A549 (cell line): ENCODE data around the gene PDE4D. TPM values are rescaled to one million over a fixed set of nuclear protein-coding genes. Genes with fewer than 3 reads are reported as not detected.

Experiments used
- ATAC-seq, 2 experiments: fragments of 200-7000 bp in 1 of 2; fragments of >200 bp in 1 of 2; cut with Nextera tagmentation in 1 of 2; cut with Tn5 transposase in 1 of 2; 3 replicates each; pipeline versions ENCODE4 v1.8.0 to v1.9.1; 2018 to 2020; ENCODE audit warnings: mild to moderate bottlenecking in 1 of 2, moderate library complexity in 1 of 2
- CTCF ChIA-PET: fragments of 300-600 bp; sonication (Branson Sonifier 250); formaldehyde crosslinking; extraction: SDS; loops from one replicate; lab custom pipeline; 2021; ENCODE audit warnings: antibody characterized with exemption, inconsistent platforms; lab: Yijun Ruan, JAX
- POLR2A ChIA-PET: fragments of 350-600 bp; formaldehyde crosslinking; extraction: SDS; loops from one replicate; lab custom pipeline; 2021; ENCODE audit warnings: antibody characterized with exemption, inconsistent platforms; lab: Yijun Ruan, JAX
- DNase-seq, 2 experiments: peaks; one replicate each; pipeline versions ENCODE4 v3.0.0 to v3.0.0-alpha.2; 2011 to 2016; ENCODE audit warnings: low read depth in 1 of 2, low spot score in 1 of 2
- FAIRE-seq: peaks from 2 replicates; lab custom pipeline; 2011; peaks lifted over from hg19 to GRCh38; lab: Jason Lieb, UNC
- H3K27ac ChIP-seq, 2 experiments: fragments of >200 bp; sonication (Bioruptor Twin); formaldehyde crosslinking; 3 replicates each; pipeline ENCODE4 v1.5.1; 2016 to 2017
- H3K4me1 ChIP-seq: fragments of >200 bp; sonication (Bioruptor Twin); formaldehyde crosslinking; 3 replicates; pipeline ENCODE4 v1.6.1; 2016
- H3K4me2 ChIP-seq: fragments of >200 bp; sonication (Bioruptor Twin); formaldehyde crosslinking; 3 replicates; pipeline ENCODE4 v1.6.1; 2016
- H3K4me3 ChIP-seq: fragments of >200 bp; sonication (Bioruptor Twin); formaldehyde crosslinking; 3 replicates; pipeline ENCODE4 v1.5.1; 2016
- H3K9me3 ChIP-seq: fragments of >200 bp; sonication (Bioruptor Twin); formaldehyde crosslinking; 3 replicates; pipeline ENCODE4 v1.6.1; 2016
- CBX2 ChIP-seq: fragments of 200-600 bp; sonication (generic); IDR thresholded peaks from 2 replicates; pipeline ENCODE4 v1.6.1; 2016; ENCODE audit warnings: low read depth, mild to moderate bottlenecking, borderline replicate concordance
- CBX8 ChIP-seq: fragments of 200-600 bp; sonication (generic); IDR thresholded peaks from 2 replicates; pipeline ENCODE4 v1.6.1; 2016
- CHD4 ChIP-seq: fragments of 200-600 bp; sonication (generic); IDR thresholded peaks from 2 replicates; pipeline ENCODE4 v1.6.1; 2016; ENCODE audit warnings: antibody characterized with exemption, mild to moderate bottlenecking, borderline replicate concordance
- EHMT2 ChIP-seq: fragments of 200-600 bp; sonication (generic); IDR thresholded peaks from 2 replicates; pipeline ENCODE4 v1.6.1; 2016; ENCODE audit warnings: antibody characterized with exemption, low read depth, mild to moderate bottlenecking, moderate library complexity
- HOXA7 ChIP-seq: fragments of 250-450 bp; sonication (Bioruptor Pico); IDR thresholded peaks from 2 replicates; pipeline ENCODE4 v1.5.0; 2020; ENCODE audit warnings: mild to moderate bottlenecking, moderate library complexity
- HOXB13 ChIP-seq: fragments of 250-450 bp; sonication (Bioruptor Pico); IDR thresholded peaks from 2 replicates; pipeline ENCODE4 v1.5.0; 2020; ENCODE audit warnings: low read depth, mild to moderate bottlenecking, moderate library complexity
- HOXB5 ChIP-seq: fragments of 250-450 bp; sonication (Bioruptor Pico); IDR thresholded peaks from 2 replicates; pipeline ENCODE4 v1.5.0; 2020; ENCODE audit warnings: mild to moderate bottlenecking, moderate library complexity
- JUNB ChIP-seq: fragments of >200 bp; sonication (Bioruptor Twin); formaldehyde crosslinking; IDR thresholded peaks from 2 replicates; pipeline ENCODE4 v1.6.1; 2016
- KDM5A ChIP-seq: fragments of 200-600 bp; sonication (generic); IDR thresholded peaks from 2 replicates; pipeline ENCODE4 v1.6.1; 2016; ENCODE audit warnings: antibody characterized with exemption, mild to moderate bottlenecking
- MAFK ChIP-seq: fragments of 450-650 bp; IDR thresholded peaks from 2 replicates; pipeline ENCODE4 v1.6.1; 2014; ENCODE audit not compliant: partially characterized antibody
- NFE2L2 ChIP-seq: fragments of 150-350 bp; conservative IDR thresholded peaks from 2 replicates; pipeline ENCODE4 v1.6.1; 2014; ENCODE audit warnings: low read length
- NR3C1 ChIP-seq: fragments of >200 bp; sonication (Bioruptor Twin); formaldehyde crosslinking; IDR thresholded peaks from 3 replicates; pipeline ENCODE4 v1.6.1; 2017
- PHF8 ChIP-seq: fragments of 200-600 bp; sonication (generic); IDR thresholded peaks from 2 replicates; pipeline ENCODE4 v1.6.1; 2016; ENCODE audit warnings: low read depth, mild to moderate bottlenecking, antibody characterized with exemption, moderate library complexity, borderline replicate concordance
- RAD21 ChIP-seq, 2 experiments: fragments of >200 bp in 1 of 2; sonication (Bioruptor Twin) in 1 of 2; formaldehyde crosslinking in 1 of 2; IDR thresholded peaks in 1 of 2; conservative IDR thresholded peaks in 1 of 2; 2 replicates in 1 of 2; 3 replicates in 1 of 2; pipeline ENCODE4 v1.6.1; 2012 to 2018; ENCODE audit warnings: inconsistent platforms in 1 of 2
- RNF2 ChIP-seq: fragments of 200-600 bp; sonication (generic); IDR thresholded peaks from 2 replicates; pipeline ENCODE4 v1.6.1; 2016; ENCODE audit warnings: low read depth, mild to moderate bottlenecking, antibody characterized with exemption, moderate library complexity, borderline replicate concordance
- SMC3 ChIP-seq: fragments of >200 bp; sonication (Bioruptor Twin); formaldehyde crosslinking; IDR thresholded peaks from 3 replicates; pipeline ENCODE4 v1.6.1; 2018; ENCODE audit warnings: inconsistent platforms
- TFCP2L1 ChIP-seq: fragments of 250-450 bp; sonication (Bioruptor Pico); IDR thresholded peaks from 2 replicates; pipeline ENCODE4 v1.5.0; 2021; ENCODE audit warnings: mild to moderate bottlenecking
- ZC3H11A ChIP-seq: fragments of 450-650 bp; IDR thresholded peaks from 2 replicates; pipeline ENCODE4 v1.6.1; 2014; ENCODE audit warnings: antibody characterized with exemption, mild to moderate bottlenecking
- ZNF302 ChIP-seq: fragments of 250-450 bp; sonication (Bioruptor Pico); IDR thresholded peaks from 2 replicates; pipeline ENCODE4 v1.9.0; 2021; ENCODE audit warnings: inconsistent platforms, mild to moderate bottlenecking, moderate library complexity
- ZSCAN20 ChIP-seq: fragments of 250-450 bp; sonication (Bioruptor Pico); IDR thresholded peaks from 2 replicates; pipeline ENCODE4 v1.8.0; 2022; ENCODE audit warnings: mild to moderate bottlenecking, moderate library complexity
- WGBS: methylation state at CpG from one replicate; pipeline ENCODE4 v1.1.6; 2017; ENCODE audit errors: missing lambda C conversion rate; 5-methylcytosine and 5-hydroxymethylcytosine counted together
- polyA plus RNA-seq, 4 experiments: library from polyadenylated mRNA; depleted of rRNA in 3 of 4; stranded (reverse); fragments of >200 nt; fragmentation: RNase III in 1 of 4; extraction: RNeasy Plus Mini Kit Qiagen cat#74134 plus additional on column Dnase treatment in 1 of 4; gene quantifications; 2 replicates in 3 of 4; 3 replicates in 1 of 4; pipeline ENCODE4 v1.2.3, GENCODE V29; 2011 to 2017
- TF ChIP-seq, protein P1 (sequence below): fragments of 200-600 bp; sonication (generic); IDR thresholded peaks from 2 replicates; pipeline ENCODE4 v1.6.1; 2016; ENCODE audit warnings: antibody characterized with exemption, mild to moderate bottlenecking, moderate library complexity
- TF ChIP-seq, protein P2 (sequence below): fragments of >200 bp; sonication (Bioruptor Twin); formaldehyde crosslinking; IDR thresholded peaks from 2 replicates; pipeline ENCODE4 v1.6.1; 2016
- TF ChIP-seq, protein P3 (sequence below): fragments of >200 bp; sonication (Bioruptor Twin); formaldehyde crosslinking; IDR thresholded peaks from 3 replicates; pipeline ENCODE4 v1.5.1; 2016

PDE4D gene
- polyA plus RNA-seq, 2 of the 4 experiments (the other 2 are of a cell fraction): 74.0 to 213 TPM

DNA sequence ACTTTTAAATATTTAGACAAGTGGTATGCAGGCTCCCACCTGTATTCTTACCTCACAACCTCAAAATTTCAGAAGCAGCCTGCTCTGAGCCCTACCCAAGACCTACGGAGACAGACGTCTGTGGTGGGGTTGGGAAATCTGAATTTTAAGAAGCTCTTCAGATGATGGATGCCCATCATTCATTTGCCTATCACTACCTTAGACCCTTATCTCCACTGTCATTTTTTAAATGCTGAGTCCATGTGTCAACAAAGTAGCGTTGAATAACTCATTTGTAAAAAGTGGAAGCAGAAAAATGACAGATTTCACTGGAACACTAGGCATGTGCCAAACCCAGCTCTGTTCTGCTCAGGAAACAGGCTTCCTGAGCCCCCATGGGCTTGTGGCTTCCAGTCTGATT lies 85.7 kb downstream of the PDE4D start:
- H3K27ac ChIP-seq: no peak overlapping the region
- ATAC-seq: no peak
- 97% methylated on average over 3 of the region's 3 CpGs for WGBS
- CTCF ChIA-PET: interaction anchor here (1.0 to 4.8 kb wide), 8 partner anchors 8 to 868 kb away, joined by 3 to 38 read pairs (median 5); no protein-coding TSS in a partner anchor
- no peaks in the 10 kb centered on the region for H3K9me3 ChIP-seq
- H3K4me3 ChIP-seq: no peak overlapping the region
- no peak for FAIRE-seq
- H3K4me2 ChIP-seq: no peak overlapping the region
- no peaks in the 10 kb centered on the region for H3K4me1 ChIP-seq
- POLR2A ChIA-PET: no interaction called here
- TF ChIP-seq ZSCAN20 (CRISPR knock-in tag): no peak
- no peak for TF ChIP-seq KDM5A
- no peak for TF ChIP-seq JUNB
- no peak for TF ChIP-seq CBX2
- TF ChIP-seq RNF2: no peak
- TF ChIP-seq ZNF302 (CRISPR knock-in tag): no peak
- TF ChIP-seq HOXB5 (CRISPR knock-in tag): no peak
- TF ChIP-seq MAFK: no peak
- no peak for TF ChIP-seq HOXB13
- no peak for TF ChIP-seq CHD4
- no peak for TF ChIP-seq NR3C1
- DNase-seq: no peak

DNA sequence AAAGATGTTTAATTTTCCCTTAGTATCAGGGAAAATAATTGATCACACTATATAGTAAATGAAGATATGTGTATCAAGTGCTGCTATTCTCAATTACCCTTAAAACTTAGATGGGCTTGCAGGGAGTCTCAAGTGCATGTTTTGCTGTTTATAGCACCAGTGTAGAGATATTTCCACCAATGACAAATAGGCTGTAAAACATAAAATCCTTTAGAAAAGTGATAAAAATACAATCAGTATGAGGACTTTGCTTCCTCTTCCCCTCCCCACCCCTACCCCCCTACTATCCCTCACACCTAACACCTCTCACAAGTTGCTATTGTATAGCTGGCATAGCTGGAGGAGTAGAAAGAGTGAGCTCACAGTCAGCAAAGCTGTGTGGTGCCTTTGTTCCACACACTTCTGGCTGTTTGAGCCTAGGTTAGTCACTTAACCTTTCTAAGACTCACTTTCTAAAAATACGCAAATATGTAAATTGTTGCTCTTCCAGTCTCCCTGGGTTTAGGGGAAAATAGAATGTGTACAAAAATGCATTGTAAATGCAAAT lies 93.1 kb downstream of the PDE4D start:
- FAIRE-seq: no peak
- POLR2A ChIA-PET: interaction anchor here (1.0 kb wide), 2 partner anchors 39 to 127 kb away, joined by 3 read pairs; no protein-coding TSS in a partner anchor
- TF ChIP-seq, protein P1, sequence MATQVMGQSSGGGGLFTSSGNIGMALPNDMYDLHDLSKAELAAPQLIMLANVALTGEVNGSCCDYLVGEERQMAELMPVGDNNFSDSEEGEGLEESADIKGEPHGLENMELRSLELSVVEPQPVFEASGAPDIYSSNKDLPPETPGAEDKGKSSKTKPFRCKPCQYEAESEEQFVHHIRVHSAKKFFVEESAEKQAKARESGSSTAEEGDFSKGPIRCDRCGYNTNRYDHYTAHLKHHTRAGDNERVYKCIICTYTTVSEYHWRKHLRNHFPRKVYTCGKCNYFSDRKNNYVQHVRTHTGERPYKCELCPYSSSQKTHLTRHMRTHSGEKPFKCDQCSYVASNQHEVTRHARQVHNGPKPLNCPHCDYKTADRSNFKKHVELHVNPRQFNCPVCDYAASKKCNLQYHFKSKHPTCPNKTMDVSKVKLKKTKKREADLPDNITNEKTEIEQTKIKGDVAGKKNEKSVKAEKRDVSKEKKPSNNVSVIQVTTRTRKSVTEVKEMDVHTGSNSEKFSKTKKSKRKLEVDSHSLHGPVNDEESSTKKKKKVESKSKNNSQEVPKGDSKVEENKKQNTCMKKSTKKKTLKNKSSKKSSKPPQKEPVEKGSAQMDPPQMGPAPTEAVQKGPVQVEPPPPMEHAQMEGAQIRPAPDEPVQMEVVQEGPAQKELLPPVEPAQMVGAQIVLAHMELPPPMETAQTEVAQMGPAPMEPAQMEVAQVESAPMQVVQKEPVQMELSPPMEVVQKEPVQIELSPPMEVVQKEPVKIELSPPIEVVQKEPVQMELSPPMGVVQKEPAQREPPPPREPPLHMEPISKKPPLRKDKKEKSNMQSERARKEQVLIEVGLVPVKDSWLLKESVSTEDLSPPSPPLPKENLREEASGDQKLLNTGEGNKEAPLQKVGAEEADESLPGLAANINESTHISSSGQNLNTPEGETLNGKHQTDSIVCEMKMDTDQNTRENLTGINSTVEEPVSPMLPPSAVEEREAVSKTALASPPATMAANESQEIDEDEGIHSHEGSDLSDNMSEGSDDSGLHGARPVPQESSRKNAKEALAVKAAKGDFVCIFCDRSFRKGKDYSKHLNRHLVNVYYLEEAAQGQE: no peak
- 0 out of 2 replicates have a peak, but pooled peaks have one; percentile 8 for TF ChIP-seq TFCP2L1 (CRISPR knock-in tag)
- no peak for TF ChIP-seq ZC3H11A
- TF ChIP-seq CBX2: no peak
- no peak for TF ChIP-seq HOXB13
- TF ChIP-seq, all 56 proteins: peak for 1
- WGBS: 63% methylated on average over 1 of the region's 1 CpG
- Histone ChIP-seq H3K4me2 (peak overlapping the region; percentile 83), H3K4me1 (peaks cover 45% of the 10 kb centered on the region), H3K27ac (peak overlapping the region; percentile 60 to 95), H3K9me3 (no peaks in the 10 kb centered on the region), H3K4me3 (no peak overlapping the region)
- no peak for DNase-seq
- CTCF ChIA-PET: interaction anchor here (0.5 to 4.1 kb wide), 31 partner anchors 8 to 976 kb away, joined by 3 to 31 read pairs (median 4); no protein-coding TSS in a partner anchor
- peak in 1 of 2 experiments; percentile 14; a peak in 3 of 6 replicates for ATAC-seq

DNA sequence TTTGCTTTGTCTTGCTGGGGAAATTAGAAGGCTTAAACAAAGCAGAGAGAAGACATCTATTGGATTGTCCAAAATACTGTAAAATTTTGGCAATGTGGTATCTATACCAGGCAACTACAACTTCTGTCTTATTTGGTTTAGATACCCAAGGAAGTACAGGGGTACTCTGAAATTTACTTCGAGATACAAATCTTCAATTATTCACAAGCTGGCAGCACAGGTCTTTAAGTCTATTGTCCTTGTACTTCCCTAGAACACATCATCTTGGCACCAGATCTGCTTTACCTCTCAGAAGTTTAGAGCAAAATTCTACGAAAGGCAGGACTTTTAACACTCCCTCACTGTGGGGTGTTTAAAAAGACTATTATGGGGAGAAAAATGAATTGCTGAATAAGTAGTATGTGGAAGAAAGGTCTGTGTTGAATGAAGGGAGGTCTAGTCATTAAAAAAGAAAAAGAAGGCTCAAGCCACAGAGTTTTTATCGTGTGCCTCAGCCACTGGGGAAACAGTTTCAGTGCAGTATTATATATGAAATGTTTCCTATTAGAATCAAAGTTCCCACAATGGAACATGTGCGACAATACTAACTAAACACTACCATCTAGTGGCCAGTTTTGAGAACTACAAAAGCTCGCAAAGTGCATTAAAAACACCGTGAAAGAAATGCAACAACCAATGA lies 93.7 kb downstream of the PDE4D start:
- H3K4me2 ChIP-seq: peak overlapping the region; percentile 83
- peak overlapping the region; percentile 90 to 95 for H3K27ac ChIP-seq
- CTCF ChIA-PET: interaction anchor here (0.5 to 4.1 kb wide), 29 partner anchors 10 to 976 kb away, joined by 3 to 31 read pairs (median 4); no protein-coding TSS in a partner anchor
- POLR2A ChIA-PET: interaction anchor here (1.0 kb wide), 2 partner anchors 39 to 126 kb away, joined by 3 read pairs; no protein-coding TSS in a partner anchor
- DNase-seq (peak; percentile 29 to 68), ATAC-seq (peak; percentile 80 to 84), FAIRE-seq (peak; percentile 91)
- H3K4me1 ChIP-seq: peaks cover 48% of the 10 kb centered on the region
- H3K9me3 ChIP-seq: no peaks in the 10 kb centered on the region
- 11% methylated on average over 6 of the region's 6 CpGs for WGBS
- peak overlapping the region; percentile 22; the same call in 2 of the 3 replicates for H3K4me3 ChIP-seq
- TF ChIP-seq, protein P1: no peak
- TF ChIP-seq EHMT2 (no peak), CBX8 (no peak), RAD21 (conservative IDR thresholded peaks at IDR 0.05 in 1 of 2, IDR thresholded peaks at IDR 0.05 in 1 of 2) (peak; percentile 94 to 96), NFE2L2 (no peak), SMC3 (peak; percentile 84), HOXA7 (CRISPR knock-in tag) (peak; percentile 75), PHF8 (no peak)
- TF ChIP-seq, protein P2, sequence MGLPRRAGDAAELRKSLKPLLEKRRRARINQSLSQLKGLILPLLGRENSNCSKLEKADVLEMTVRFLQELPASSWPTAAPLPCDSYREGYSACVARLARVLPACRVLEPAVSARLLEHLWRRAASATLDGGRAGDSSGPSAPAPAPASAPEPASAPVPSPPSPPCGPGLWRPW: no peak
- TF ChIP-seq, protein P3, sequence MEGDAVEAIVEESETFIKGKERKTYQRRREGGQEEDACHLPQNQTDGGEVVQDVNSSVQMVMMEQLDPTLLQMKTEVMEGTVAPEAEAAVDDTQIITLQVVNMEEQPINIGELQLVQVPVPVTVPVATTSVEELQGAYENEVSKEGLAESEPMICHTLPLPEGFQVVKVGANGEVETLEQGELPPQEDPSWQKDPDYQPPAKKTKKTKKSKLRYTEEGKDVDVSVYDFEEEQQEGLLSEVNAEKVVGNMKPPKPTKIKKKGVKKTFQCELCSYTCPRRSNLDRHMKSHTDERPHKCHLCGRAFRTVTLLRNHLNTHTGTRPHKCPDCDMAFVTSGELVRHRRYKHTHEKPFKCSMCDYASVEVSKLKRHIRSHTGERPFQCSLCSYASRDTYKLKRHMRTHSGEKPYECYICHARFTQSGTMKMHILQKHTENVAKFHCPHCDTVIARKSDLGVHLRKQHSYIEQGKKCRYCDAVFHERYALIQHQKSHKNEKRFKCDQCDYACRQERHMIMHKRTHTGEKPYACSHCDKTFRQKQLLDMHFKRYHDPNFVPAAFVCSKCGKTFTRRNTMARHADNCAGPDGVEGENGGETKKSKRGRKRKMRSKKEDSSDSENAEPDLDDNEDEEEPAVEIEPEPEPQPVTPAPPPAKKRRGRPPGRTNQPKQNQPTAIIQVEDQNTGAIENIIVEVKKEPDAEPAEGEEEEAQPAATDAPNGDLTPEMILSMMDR: peak; percentile 91
